Measurements from ENCODE around the gene POU3F2.
A peak's percentile ranks its signal among the peaks of the same experiment; 100 is the strongest.

POU3F2 gene

GRCh38 chr6:98797217-98797994 is 37.0 kb upstream of the POU3F2 start:
- Histone ChIP-seq H4K91ac (ENCODE audit: low read depth, low read length, poor library complexity) (no peak overlapping the region), H2AK5ac (ENCODE audit: low read depth, low read length) (no peak overlapping the region), H3K27ac (replicated peaks; ENCODE audit: low read length) (no peak overlapping the region), H2BK12ac (ENCODE audit: low read length) (no peak overlapping the region), H3K9me3 (replicated peaks in 1 of 2; ENCODE audit: control insufficient read depth in 2 of 2, insufficient read depth in 1 of 2, low read depth in 1 of 2, low read length in 2 of 2) (no peaks in the 10 kb centered on the region), H4K8ac (ENCODE audit: low read depth, low read length) (no peak overlapping the region), H3K4me1 (ENCODE audit: control insufficient read depth in 2 of 2, insufficient read depth in 1 of 2, low read depth in 1 of 2, low read length in 2 of 2) (peaks cover 0 to 3% of the 10 kb centered on the region in 2 donors), H3K18ac (ENCODE audit: low read length) (no peak overlapping the region), H2BK120ac (ENCODE audit: low read depth, low read length) (no peak overlapping the region), H3K4ac (ENCODE audit: low read length) (no peak overlapping the region), H3K23ac (ENCODE audit: low read depth, low read length, poor library complexity) (no peak overlapping the region), H3K4me2 (ENCODE audit: insufficient read depth, low read length, poor library complexity, severe bottlenecking) (no peak overlapping the region), H3K27me3 (ENCODE audit: control insufficient read depth in 3 of 3, insufficient read depth in 3 of 3, low read depth in 1 of 3, low read length in 3 of 3) (no peaks in the 10 kb centered on the region), H3K4me3 (ENCODE audit: low read length in 2 of 2) (no peak overlapping the region), H2BK5ac (ENCODE audit: low read length) (no peak overlapping the region), H3K9ac (ENCODE audit: low read depth, low read length, poor library complexity) (no peak overlapping the region), H2AFZ (ENCODE audit: low read length) (no peak overlapping the region), H2BK15ac (ENCODE audit: low read length) (no peak overlapping the region), H3K36me3 (replicated peaks in 1 of 2; ENCODE audit: control insufficient read depth in 2 of 2, insufficient read depth in 2 of 2, low read length in 2 of 2) (no peaks in the 10 kb centered on the region), H3K79me1 (ENCODE audit: low read depth, low read length) (no peaks in the 10 kb centered on the region), H3K14ac (ENCODE audit: low read length) (no peak overlapping the region)
- 100% methylated on average over 1 of the region's 6 CpGs; no CpG with 5 or more reads in 1 of the 2 donors for WGBS, 2 donors (ENCODE audit: extremely low coverage in 2 of 2, insufficient read length in 2 of 2, insufficient replicate concordance in 1 of 2)
- no peak for DNase-seq (ENCODE audit: low spot score)

DNA sequence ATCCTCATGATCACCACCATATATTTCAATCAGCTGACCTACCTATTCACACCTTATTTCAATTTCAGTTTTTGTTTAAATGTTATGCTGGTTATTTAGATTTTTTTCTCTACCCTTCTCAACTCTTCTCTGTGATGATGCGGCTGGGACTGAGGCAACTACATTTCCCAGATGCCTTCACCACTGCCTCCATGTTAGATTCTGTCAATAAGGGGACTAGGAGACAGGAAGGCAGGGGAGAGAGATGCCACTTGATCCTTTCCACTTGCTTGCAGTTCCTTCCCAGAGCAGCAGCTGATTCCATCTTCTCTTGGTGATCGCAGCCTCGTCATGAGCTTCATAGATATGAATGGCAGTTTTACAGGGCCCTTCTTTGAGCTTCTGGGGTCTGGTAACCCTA is 33.5 kb upstream of the POU3F2 start:
- WGBS, 2 donors (ENCODE audit: extremely low coverage in 2 of 2, insufficient read length in 2 of 2, insufficient replicate concordance in 1 of 2), result no CpG with 5 or more reads among the region's 3 CpGs
- no peak overlapping the region for H3K27ac ChIP-seq (replicated peaks; ENCODE audit: low read length)
- H3K9me3 ChIP-seq (replicated peaks in 1 of 2; ENCODE audit: control insufficient read depth in 2 of 2, insufficient read depth in 1 of 2, low read depth in 1 of 2, low read length in 2 of 2), result peaks cover 0 to 3% of the 10 kb centered on the region in 2 donors

DNA sequence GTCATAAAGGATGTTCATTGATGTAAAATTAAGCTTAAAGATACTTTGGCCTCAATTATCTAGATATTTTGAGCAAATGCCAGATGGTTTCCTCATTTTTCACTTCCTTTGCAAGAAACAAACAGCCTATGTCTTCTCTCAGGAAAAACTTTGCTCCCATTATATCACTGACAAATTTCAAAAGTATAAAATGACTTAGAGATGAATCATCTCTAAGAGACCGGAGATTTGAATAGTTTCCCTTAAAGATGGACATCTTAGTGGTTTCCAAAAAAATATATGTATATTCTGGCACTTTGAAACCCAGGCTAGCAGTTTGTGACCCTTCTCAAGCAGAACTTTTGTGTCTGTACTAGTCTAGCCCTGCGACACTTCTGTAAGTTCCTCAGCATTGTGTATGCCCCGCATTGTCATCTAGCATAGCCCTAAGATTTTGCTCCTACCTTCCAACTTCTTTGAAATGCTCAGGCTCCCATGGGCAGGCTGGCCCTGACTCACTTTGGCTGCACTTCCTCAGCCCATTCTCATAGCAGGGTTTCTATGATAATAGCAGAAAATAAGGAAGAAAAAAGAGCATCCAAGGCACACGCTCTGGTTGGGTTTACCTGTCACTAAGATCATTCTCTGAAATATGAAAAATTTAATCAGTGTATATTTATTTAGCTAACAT is 25.7 kb upstream of the POU3F2 start:
- no peak overlapping the region for H3K23ac ChIP-seq (ENCODE audit: low read depth, low read length, poor library complexity)
- H3K4ac ChIP-seq (ENCODE audit: low read length), result no peak overlapping the region
- no peaks in the 10 kb centered on the region for H3K36me3 ChIP-seq (replicated peaks in 1 of 2; ENCODE audit: control insufficient read depth in 2 of 2, insufficient read depth in 2 of 2, low read length in 2 of 2)
- DNase-seq (ENCODE audit: low spot score), result no peak
- H2AK5ac ChIP-seq (ENCODE audit: low read depth, low read length), result no peak overlapping the region
- no peak overlapping the region for H3K18ac ChIP-seq (ENCODE audit: low read length)
- H3K79me1 ChIP-seq (ENCODE audit: low read depth, low read length), result no peaks in the 10 kb centered on the region
- no peak overlapping the region for H2BK15ac ChIP-seq (ENCODE audit: low read length)
- no peaks in the 10 kb centered on the region for H3K27me3 ChIP-seq (ENCODE audit: control insufficient read depth in 3 of 3, insufficient read depth in 3 of 3, low read depth in 1 of 3, low read length in 3 of 3)
- H2BK12ac ChIP-seq (ENCODE audit: low read length), result no peak overlapping the region
- H3K4me1 ChIP-seq (ENCODE audit: control insufficient read depth in 2 of 2, insufficient read depth in 1 of 2, low read depth in 1 of 2, low read length in 2 of 2), result peaks cover 0 to 4% of the 10 kb centered on the region in 2 donors
- H3K14ac ChIP-seq (ENCODE audit: low read length), result no peak overlapping the region
- H3K4me2 ChIP-seq (ENCODE audit: insufficient read depth, low read length, poor library complexity, severe bottlenecking), result no peak overlapping the region
- no CpG with 5 or more reads among the region's 4 CpGs for WGBS, 2 donors (ENCODE audit: extremely low coverage in 2 of 2, insufficient read length in 2 of 2, insufficient replicate concordance in 1 of 2)
- no peak overlapping the region for H2BK5ac ChIP-seq (ENCODE audit: low read length)
- H3K9me3 ChIP-seq (replicated peaks in 1 of 2; ENCODE audit: control insufficient read depth in 2 of 2, insufficient read depth in 1 of 2, low read depth in 1 of 2, low read length in 2 of 2), result peaks cover 0 to 3% of the 10 kb centered on the region in 2 donors
- no peak overlapping the region for H2BK120ac ChIP-seq (ENCODE audit: low read depth, low read length)
- no peak overlapping the region for H4K91ac ChIP-seq (ENCODE audit: low read depth, low read length, poor library complexity)
- no peak overlapping the region for H3K4me3 ChIP-seq (ENCODE audit: low read length in 2 of 2)
- H2AFZ ChIP-seq (ENCODE audit: low read length), result peak overlapping the region; percentile 28
- no peak overlapping the region for H3K27ac ChIP-seq (replicated peaks; ENCODE audit: low read length)
- no peak overlapping the region for H4K8ac ChIP-seq (ENCODE audit: low read depth, low read length)
- no peak overlapping the region for H3K9ac ChIP-seq (ENCODE audit: low read depth, low read length, poor library complexity)

More for the DNA sequence above, 33.5 kb upstream of the POU3F2 start:
- Histone ChIP-seq H4K8ac (ENCODE audit: low read depth, low read length) (no peak overlapping the region), H3K27me3 (ENCODE audit: control insufficient read depth in 3 of 3, insufficient read depth in 3 of 3, low read depth in 1 of 3, low read length in 3 of 3) (no peaks in the 10 kb centered on the region), H2BK5ac (ENCODE audit: low read length) (no peak overlapping the region), H3K4me1 (ENCODE audit: control insufficient read depth in 2 of 2, insufficient read depth in 1 of 2, low read depth in 1 of 2, low read length in 2 of 2) (no peaks in the 10 kb centered on the region), H3K79me1 (ENCODE audit: low read depth, low read length) (no peaks in the 10 kb centered on the region), H4K91ac (ENCODE audit: low read depth, low read length, poor library complexity) (no peak overlapping the region), H3K4ac (ENCODE audit: low read length) (no peak overlapping the region), H3K36me3 (replicated peaks in 1 of 2; ENCODE audit: control insufficient read depth in 2 of 2, insufficient read depth in 2 of 2, low read length in 2 of 2) (no peaks in the 10 kb centered on the region), H2BK15ac (ENCODE audit: low read length) (no peak overlapping the region), H3K23ac (ENCODE audit: low read depth, low read length, poor library complexity) (no peak overlapping the region), H2AFZ (ENCODE audit: low read length) (no peak overlapping the region), H2AK5ac (ENCODE audit: low read depth, low read length) (no peak overlapping the region), H3K9ac (ENCODE audit: low read depth, low read length, poor library complexity) (no peak overlapping the region), H2BK12ac (ENCODE audit: low read length) (no peak overlapping the region), H3K4me3 (ENCODE audit: low read length in 2 of 2) (no peak overlapping the region), H3K18ac (ENCODE audit: low read length) (no peak overlapping the region), H3K14ac (ENCODE audit: low read length) (no peak overlapping the region), H3K4me2 (ENCODE audit: insufficient read depth, low read length, poor library complexity, severe bottlenecking) (no peak overlapping the region), H2BK120ac (ENCODE audit: low read depth, low read length) (no peak overlapping the region)
- DNase-seq (ENCODE audit: low spot score), result no peak

GRCh38 chr6:98812220-98812619 is 22.2 kb upstream of the POU3F2 start:
- H3K14ac ChIP-seq (ENCODE audit: low read length), result no peak overlapping the region
- H2BK15ac ChIP-seq (ENCODE audit: low read length), result no peak overlapping the region
- H2BK120ac ChIP-seq (ENCODE audit: low read depth, low read length), result no peak overlapping the region
- no peak overlapping the region for H2BK12ac ChIP-seq (ENCODE audit: low read length)
- WGBS, 2 donors (ENCODE audit: extremely low coverage in 2 of 2, insufficient read length in 2 of 2, insufficient replicate concordance in 1 of 2), result no CpG with 5 or more reads among the region's 4 CpGs
- H3K79me1 ChIP-seq (ENCODE audit: low read depth, low read length), result no peaks in the 10 kb centered on the region
- no peak overlapping the region for H3K27ac ChIP-seq (replicated peaks; ENCODE audit: low read length)
- no peak overlapping the region for H3K9ac ChIP-seq (ENCODE audit: low read depth, low read length, poor library complexity)
- no peak overlapping the region for H4K8ac ChIP-seq (ENCODE audit: low read depth, low read length)
- no peak overlapping the region for H3K4ac ChIP-seq (ENCODE audit: low read length)
- no peak overlapping the region for H4K91ac ChIP-seq (ENCODE audit: low read depth, low read length, poor library complexity)
- no peak overlapping the region for H3K18ac ChIP-seq (ENCODE audit: low read length)
- H2AFZ ChIP-seq (ENCODE audit: low read length), result no peak overlapping the region
- H3K4me3 ChIP-seq (ENCODE audit: low read length in 2 of 2), result no peak overlapping the region
- no peak for DNase-seq (ENCODE audit: low spot score)
- no peaks in the 10 kb centered on the region for H3K27me3 ChIP-seq (ENCODE audit: control insufficient read depth in 3 of 3, insufficient read depth in 3 of 3, low read depth in 1 of 3, low read length in 3 of 3)
- no peak overlapping the region for H2AK5ac ChIP-seq (ENCODE audit: low read depth, low read length)
- H3K4me1 ChIP-seq (ENCODE audit: control insufficient read depth in 2 of 2, insufficient read depth in 1 of 2, low read depth in 1 of 2, low read length in 2 of 2), result peaks cover 0 to 4% of the 10 kb centered on the region in 2 donors
- no peak overlapping the region for H2BK5ac ChIP-seq (ENCODE audit: low read length)
- H3K36me3 ChIP-seq (replicated peaks in 1 of 2; ENCODE audit: control insufficient read depth in 2 of 2, insufficient read depth in 2 of 2, low read length in 2 of 2), result no peaks in the 10 kb centered on the region
- peaks cover 0 to 6% of the 10 kb centered on the region in 2 donors for H3K9me3 ChIP-seq (replicated peaks in 1 of 2; ENCODE audit: control insufficient read depth in 2 of 2, insufficient read depth in 1 of 2, low read depth in 1 of 2, low read length in 2 of 2)
- H3K23ac ChIP-seq (ENCODE audit: low read depth, low read length, poor library complexity), result no peak overlapping the region
- H3K4me2 ChIP-seq (ENCODE audit: insufficient read depth, low read length, poor library complexity, severe bottlenecking), result no peak overlapping the region
